Gastroesophageal sphincter (tissue), 3 donors: ENCODE measurements around the gene SPEF2.

Experiments
- EP300 ChIP-seq: sonication (generic); formaldehyde crosslinking; IDR thresholded peaks from one replicate; pipeline ENCODE4 v1.6.1; 2017; ENCODE audit warnings: antibody characterized with exemption, mild to moderate bottlenecking
- TF ChIP-seq, protein P1 (sequence below), 4 experiments: fragments of 200-600 bp in 2 of 4; fragments of 450-650 bp in 2 of 4; sonication (generic) in 1 of 4; IDR thresholded peaks; one replicate each; pipeline ENCODE4 v1.5.1; 2017 to 2019; ENCODE audit warnings: antibody characterized with exemption in 4 of 4, mild to moderate bottlenecking in 2 of 4, moderate library complexity in 2 of 4

DNA sequence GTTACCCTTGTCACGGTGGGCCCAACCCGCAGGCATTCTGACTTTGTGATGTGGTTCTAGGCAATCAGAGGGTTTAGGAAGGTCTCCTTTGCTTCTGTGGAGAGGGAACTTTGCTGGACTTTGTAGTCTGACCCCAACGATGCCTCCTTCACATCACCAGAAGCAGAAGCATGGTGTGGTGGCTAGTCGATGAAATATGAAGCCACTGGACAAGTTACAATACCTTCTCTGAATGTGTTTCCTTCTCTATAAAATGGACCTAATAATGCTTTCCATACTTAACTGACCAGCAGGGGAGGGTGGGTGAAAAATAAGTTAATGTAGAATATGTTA, 607 bp downstream of the SPEF2 start:
- TF ChIP-seq, protein P1, sequence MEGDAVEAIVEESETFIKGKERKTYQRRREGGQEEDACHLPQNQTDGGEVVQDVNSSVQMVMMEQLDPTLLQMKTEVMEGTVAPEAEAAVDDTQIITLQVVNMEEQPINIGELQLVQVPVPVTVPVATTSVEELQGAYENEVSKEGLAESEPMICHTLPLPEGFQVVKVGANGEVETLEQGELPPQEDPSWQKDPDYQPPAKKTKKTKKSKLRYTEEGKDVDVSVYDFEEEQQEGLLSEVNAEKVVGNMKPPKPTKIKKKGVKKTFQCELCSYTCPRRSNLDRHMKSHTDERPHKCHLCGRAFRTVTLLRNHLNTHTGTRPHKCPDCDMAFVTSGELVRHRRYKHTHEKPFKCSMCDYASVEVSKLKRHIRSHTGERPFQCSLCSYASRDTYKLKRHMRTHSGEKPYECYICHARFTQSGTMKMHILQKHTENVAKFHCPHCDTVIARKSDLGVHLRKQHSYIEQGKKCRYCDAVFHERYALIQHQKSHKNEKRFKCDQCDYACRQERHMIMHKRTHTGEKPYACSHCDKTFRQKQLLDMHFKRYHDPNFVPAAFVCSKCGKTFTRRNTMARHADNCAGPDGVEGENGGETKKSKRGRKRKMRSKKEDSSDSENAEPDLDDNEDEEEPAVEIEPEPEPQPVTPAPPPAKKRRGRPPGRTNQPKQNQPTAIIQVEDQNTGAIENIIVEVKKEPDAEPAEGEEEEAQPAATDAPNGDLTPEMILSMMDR (IDR thresholded peaks at IDR 0.05) = no peak
- TF ChIP-seq EP300 = no peak
